GM12865 (cell line): ENCODE data around the gene MAN2B2.
"Not testable (repeated sequence)": the region's sequence is repeated elsewhere in the genome, so short reads cannot be mapped to it uniquely, and the experiment has no call there.

Experiments
- DNase-seq: peaks from one replicate; pipeline ENCODE4 v3.0.0; 2010; ENCODE audit warnings: low read depth
- H3K4me3 ChIP-seq: 2 replicates; pipeline ENCODE4 v1.5.1; 2011; ENCODE audit warnings: mild to moderate bottlenecking, low read depth, low read length, control low read depth
- CTCF ChIP-seq: IDR thresholded peaks from 2 replicates; pipeline ENCODE4 v1.5.1; 2011; ENCODE audit warnings: low read length, control low read depth, low read depth, inconsistent platforms; ENCODE audit not compliant: insufficient read depth; ENCODE audit errors: missing control alignments

The MAN2B2 gene

DNA sequence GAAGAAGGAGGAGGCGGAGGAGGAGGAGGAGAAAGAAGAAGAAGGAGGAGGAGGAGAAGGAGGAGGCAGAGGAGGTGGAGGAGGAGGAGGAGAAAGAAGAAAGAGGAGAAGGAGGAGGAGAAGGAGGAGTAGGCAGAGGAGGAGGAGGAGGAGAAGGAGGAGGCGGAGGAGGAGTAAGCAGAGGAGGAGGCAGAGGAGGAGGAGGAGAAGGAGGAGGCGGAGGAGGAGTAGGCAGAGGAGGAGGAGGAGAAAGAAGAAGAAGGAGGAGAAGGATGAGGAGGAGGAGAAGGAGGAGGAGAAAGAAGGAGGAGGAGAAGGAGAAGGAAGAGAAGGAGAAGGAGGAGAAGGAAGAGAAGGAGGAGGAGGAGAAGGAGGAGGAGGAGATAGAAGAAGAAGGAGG, 85.4 kb downstream of the MAN2B2 start:
- no peak for DNase-seq
- no peak for TF ChIP-seq CTCF
- no peak overlapping the region for H3K4me3 ChIP-seq

GRCh38 chr4:6662591-6662990, 87.6 kb downstream of the MAN2B2 start:
- H3K4me3 ChIP-seq: no peak overlapping the region
- no peak for TF ChIP-seq CTCF
- DNase-seq: no peak

DNA sequence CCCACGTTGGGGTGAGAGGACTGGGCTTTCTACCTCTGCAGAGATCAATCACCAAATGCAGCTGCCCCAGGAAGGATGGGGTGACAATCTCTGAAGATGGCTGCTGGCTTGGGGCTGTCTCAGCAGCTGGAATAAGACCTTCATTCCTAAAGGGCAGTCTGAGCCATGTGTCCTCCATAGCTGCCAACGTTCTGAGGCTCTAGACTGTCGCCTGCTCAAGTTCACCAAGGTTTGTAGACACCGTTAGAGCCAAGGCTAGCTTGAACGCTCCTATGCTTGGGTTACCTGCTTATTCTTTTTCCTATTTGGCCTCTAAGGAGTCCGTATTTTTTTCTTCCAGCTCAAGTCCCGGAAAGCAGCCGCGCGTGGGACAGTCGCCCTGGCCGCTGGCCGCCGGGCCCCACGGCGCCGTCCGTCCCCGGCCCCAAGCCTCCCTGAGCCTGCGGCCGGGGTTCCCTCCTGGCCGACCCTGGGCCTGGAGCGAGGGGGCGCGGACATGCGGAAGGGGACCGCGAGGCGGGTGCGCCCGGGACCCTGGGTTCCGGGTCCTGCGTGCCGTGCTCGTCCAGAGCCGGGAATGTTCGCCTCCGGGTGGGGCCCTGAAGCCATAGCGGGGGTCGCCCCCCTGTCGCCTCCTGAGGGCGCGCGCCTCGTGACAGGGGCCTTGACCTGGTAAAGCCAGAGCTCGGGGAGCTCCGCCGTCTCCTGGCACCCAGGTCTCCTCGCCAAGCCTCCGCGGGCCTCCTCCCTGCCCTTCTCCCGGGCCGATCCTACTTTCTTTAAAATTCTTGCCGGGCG, 88.8 kb downstream of the MAN2B2 start:
- TF ChIP-seq CTCF: no peak
- H3K4me3 ChIP-seq: no peak overlapping the region

GRCh38 chr4:6665320-6665654, 90.3 kb downstream of the MAN2B2 start:
- H3K4me3 ChIP-seq: no peak overlapping the region
- TF ChIP-seq CTCF: no peak
- DNase-seq: no peak

More for the DNA sequence above, 88.8 kb downstream of the MAN2B2 start:
- no peak for DNase-seq

DNA sequence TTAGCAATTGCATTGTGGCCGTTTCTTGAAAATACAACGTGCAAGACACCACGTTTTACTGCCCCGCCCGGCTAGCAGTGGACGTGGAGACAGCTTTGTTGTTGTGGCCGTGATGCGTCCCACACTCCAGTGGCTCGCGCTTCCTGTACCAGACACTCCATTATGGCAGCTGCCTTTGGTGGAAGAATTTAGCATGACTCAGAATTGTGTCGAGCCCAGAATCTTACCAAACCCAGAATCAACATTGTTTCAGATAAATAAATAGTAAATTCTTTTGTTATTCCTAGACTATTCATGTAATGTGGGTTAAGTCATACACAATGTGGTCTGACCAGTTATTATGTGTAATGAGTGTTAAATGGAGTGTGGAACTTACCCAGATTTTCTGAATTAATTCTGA, 93.4 kb downstream of the MAN2B2 start:
- DNase-seq: no peak
- no peak overlapping the region for H3K4me3 ChIP-seq
- no peak for TF ChIP-seq CTCF

GRCh38 chr4:6671648-6672047, 96.7 kb downstream of the MAN2B2 start:
- no peak for DNase-seq
- H3K4me3 ChIP-seq: no peak overlapping the region
- no peak for TF ChIP-seq CTCF

DNA sequence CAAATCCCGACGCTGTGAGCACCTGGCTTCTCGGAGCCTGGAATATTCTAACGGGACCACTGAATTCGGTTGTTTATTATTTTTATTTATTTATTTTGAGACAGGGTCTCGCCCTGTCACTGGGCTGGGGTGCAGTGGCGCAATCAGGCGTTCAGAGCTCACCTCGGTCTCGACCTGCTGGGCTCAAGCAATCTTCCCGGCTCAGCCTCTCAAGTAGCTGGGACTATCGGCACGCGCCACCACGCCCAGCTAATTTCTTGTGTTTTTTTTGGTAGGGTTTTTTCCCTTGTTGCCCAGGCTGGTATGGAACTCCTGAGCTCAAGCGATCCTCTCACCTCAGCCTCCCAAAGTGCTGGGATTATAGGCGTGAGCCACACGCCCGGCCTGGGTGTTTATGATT, 97.1 kb downstream of the MAN2B2 start:
- no peak overlapping the region for H3K4me3 ChIP-seq
- no peak for DNase-seq
- TF ChIP-seq CTCF: no peak

DNA sequence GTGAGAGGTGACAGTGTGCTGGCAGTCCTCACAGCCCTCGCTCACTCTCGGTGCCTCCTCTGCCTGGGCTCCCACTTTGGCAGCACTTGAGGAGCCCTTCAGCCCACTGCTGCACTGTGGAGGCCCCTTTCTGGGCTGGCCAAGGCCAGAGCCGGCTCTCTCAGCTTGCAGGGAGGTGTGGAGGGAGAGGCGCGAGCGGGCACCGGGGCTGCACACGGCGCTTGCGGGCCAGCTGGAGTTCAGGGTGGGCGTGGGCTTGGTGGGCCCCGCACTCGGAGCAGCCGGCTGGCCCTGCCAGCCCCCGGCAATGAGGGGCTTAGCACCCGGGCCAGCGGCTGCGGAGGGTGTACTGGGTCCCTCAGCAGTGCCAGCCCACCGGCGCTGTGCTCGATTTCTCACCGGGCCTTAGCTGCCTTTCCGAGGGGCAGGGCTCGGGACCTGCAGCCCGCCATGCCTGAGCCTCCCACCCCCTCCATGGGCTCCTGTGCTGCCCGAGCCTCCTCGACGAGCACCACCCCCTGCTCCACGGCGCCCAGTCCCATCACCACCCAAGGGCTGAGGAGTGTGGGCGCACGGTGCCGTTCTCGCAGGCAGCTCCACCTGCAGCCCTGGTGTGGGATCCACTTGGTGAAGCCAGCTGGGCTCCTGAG, 97.7 kb downstream of the MAN2B2 start:
- not testable (repeated sequence) for H3K4me3 ChIP-seq, DNase-seq
